HCT116 (cell line): ENCODE results near the gene EDEM3.

Experiments
- EZH2 ChIP-seq: fragments of 200-600 bp; sonication (generic); IDR thresholded peaks from 2 replicates; pipeline ENCODE4 v1.6.1; 2017; ENCODE audit warnings: antibody characterized with exemption, mixed run types
- MAX ChIP-seq: IDR thresholded peaks from 2 replicates; pipeline ENCODE4 v1.6.1; 2012
- POLR2AphosphoS5 ChIP-seq: IDR thresholded peaks from 2 replicates; pipeline ENCODE4 v1.6.1; 2011; ENCODE audit warnings: mild to moderate bottlenecking, low read depth, low read length, moderate library complexity
- RAD21 ChIP-seq: IDR thresholded peaks from 2 replicates; pipeline ENCODE4 v1.6.1; 2012; ENCODE audit warnings: low read depth, mild to moderate bottlenecking
- SRF ChIP-seq: IDR thresholded peaks from 2 replicates; pipeline ENCODE4 v1.6.1; 2012; ENCODE audit warnings: low read depth
- TCF7L2 ChIP-seq: IDR thresholded peaks from 2 replicates; pipeline ENCODE4 v1.7.0; 2011; ENCODE audit warnings: borderline replicate concordance, inconsistent platforms; ENCODE audit not compliant: insufficient read depth, insufficient read length; ENCODE audit errors: extremely low read depth
- YY1 ChIP-seq: IDR thresholded peaks from 2 replicates; pipeline ENCODE4 v1.6.1; 2011; ENCODE audit warnings: low read length, low read depth, moderate library complexity, mild to moderate bottlenecking; ENCODE audit not compliant: insufficient replicate concordance; ENCODE audit errors: extremely low read depth
- ZFX ChIP-seq: fragments of 450-650 bp; IDR thresholded peaks from 2 replicates; pipeline ENCODE4 v1.6.1; 2017
- TF ChIP-seq, protein P1 (sequence below), 3 experiments: fragments of 200-600 bp in 1 of 3; sonication (generic) in 1 of 3; IDR thresholded peaks in 2 of 3; conservative IDR thresholded peaks in 1 of 3; 2 replicates each; pipeline ENCODE4 v1.5.1; 2012 to 2017; ENCODE audit warnings: low read depth in 2 of 3, low read length in 2 of 3, antibody characterized with exemption in 1 of 3, borderline replicate concordance in 1 of 3, control low read depth in 1 of 3, mild to moderate bottlenecking in 1 of 3, mixed read lengths in 1 of 3, mixed run types in 1 of 3, moderate library complexity in 1 of 3; ENCODE audit not compliant: insufficient read depth in 1 of 3

GRCh38 chr1:184802354-184803179 is 47.9 kb upstream of the EDEM3 start:
- no peak for TF ChIP-seq SRF
- TF ChIP-seq, protein P1, sequence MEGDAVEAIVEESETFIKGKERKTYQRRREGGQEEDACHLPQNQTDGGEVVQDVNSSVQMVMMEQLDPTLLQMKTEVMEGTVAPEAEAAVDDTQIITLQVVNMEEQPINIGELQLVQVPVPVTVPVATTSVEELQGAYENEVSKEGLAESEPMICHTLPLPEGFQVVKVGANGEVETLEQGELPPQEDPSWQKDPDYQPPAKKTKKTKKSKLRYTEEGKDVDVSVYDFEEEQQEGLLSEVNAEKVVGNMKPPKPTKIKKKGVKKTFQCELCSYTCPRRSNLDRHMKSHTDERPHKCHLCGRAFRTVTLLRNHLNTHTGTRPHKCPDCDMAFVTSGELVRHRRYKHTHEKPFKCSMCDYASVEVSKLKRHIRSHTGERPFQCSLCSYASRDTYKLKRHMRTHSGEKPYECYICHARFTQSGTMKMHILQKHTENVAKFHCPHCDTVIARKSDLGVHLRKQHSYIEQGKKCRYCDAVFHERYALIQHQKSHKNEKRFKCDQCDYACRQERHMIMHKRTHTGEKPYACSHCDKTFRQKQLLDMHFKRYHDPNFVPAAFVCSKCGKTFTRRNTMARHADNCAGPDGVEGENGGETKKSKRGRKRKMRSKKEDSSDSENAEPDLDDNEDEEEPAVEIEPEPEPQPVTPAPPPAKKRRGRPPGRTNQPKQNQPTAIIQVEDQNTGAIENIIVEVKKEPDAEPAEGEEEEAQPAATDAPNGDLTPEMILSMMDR (IDR thresholded peaks at IDR 0.05 in 2 of 3, conservative IDR thresholded peaks at IDR 0.05 in 1 of 3; ENCODE audit: borderline replicate concordance in 1 of 3, insufficient read depth in 1 of 3, low read depth in 2 of 3, low read length in 2 of 3), result no peak
- no peak for TF ChIP-seq YY1
- TF ChIP-seq RAD21, result no peak
- TF ChIP-seq ZFX, result no peak
- no peak for TF ChIP-seq EZH2
- TF ChIP-seq TCF7L2, result no peak
- no peak for TF ChIP-seq MAX
- TF ChIP-seq POLR2AphosphoS5, result no peak
